Kidney (tissue), 14 donors: ENCODE measurements around the gene PRG2. TPM values are rescaled to one million over a fixed set of nuclear protein-coding genes. Genes with fewer than 3 reads are reported as not detected.

ENCODE experiments used
- DNase-seq, 5 donors: peaks; one replicate each; pipeline ENCODE4 v3.0.0-alpha.2; 2013 to 2020
- FAIRE-seq: peaks from 2 replicates; lab custom pipeline; 2012; peaks lifted over from hg19 to GRCh38; lab: Jason Lieb, UNC
- H3K27ac ChIP-seq, 2 donors: one replicate each; pipeline ENCODE4 v1.7.0; 2013; ENCODE audit warnings: low read depth in 2 of 2, low read length in 2 of 2, inconsistent platforms in 1 of 2
- H3K27me3 ChIP-seq: one replicate; pipeline ENCODE4 v1.7.1; 2013; ENCODE audit warnings: low read length, inconsistent platforms; ENCODE audit not compliant: control insufficient read depth, insufficient read depth
- H3K36me3 ChIP-seq, 3 donors: one replicate each; pipeline versions ENCODE4 v1.7.0 to v1.7.1; 2013; ENCODE audit warnings: low read length in 3 of 3, control low read depth in 1 of 3, inconsistent platforms in 1 of 3; ENCODE audit not compliant: insufficient read depth in 3 of 3, control insufficient read depth in 2 of 3
- H3K4me1 ChIP-seq, 3 donors: one replicate each; pipeline versions ENCODE4 v1.7.0 to v1.7.1; 2013; ENCODE audit warnings: low read length in 3 of 3, inconsistent platforms in 1 of 3, low read depth in 1 of 3; ENCODE audit not compliant: control insufficient read depth in 2 of 3, insufficient read depth in 2 of 3
- H3K4me3 ChIP-seq, 3 donors: one replicate each; pipeline versions ENCODE4 v1.7.0 to v1.8.1; 2013; ENCODE audit warnings: low read length in 3 of 3, control low read depth in 1 of 3, inconsistent platforms in 1 of 3
- H3K9ac ChIP-seq, 3 donors: one replicate each; pipeline versions ENCODE4 v1.7.0 to v1.7.1; 2013; ENCODE audit warnings: low read length in 3 of 3, control low read depth in 1 of 3, inconsistent platforms in 1 of 3
- H3K9me3 ChIP-seq, 3 donors: one replicate each; pipeline versions ENCODE4 v1.7.0 to v1.7.1; 2013; ENCODE audit warnings: low read length in 3 of 3, control low read depth in 1 of 3, inconsistent platforms in 1 of 3; ENCODE audit not compliant: control insufficient read depth in 2 of 3, insufficient read depth in 1 of 3
- intact Hi-C: fragments of 100-400 bp; cut with DNase I; formaldehyde crosslinking; loops from one replicate; pipeline ENCODE4 v1.11.1; 2022
- polyA plus RNA-seq: library from polyadenylated mRNA; stranded (reverse); fragments of 350-450 nt; fragmentation: Illumina TruSeq; extraction: RNeasy Lipid Tissue Mini Kit (QIAGEN cat#74804); gene quantifications from one replicate; pipeline ENCODE4 v1.2.3, GENCODE V29; 2014; ENCODE audit warnings: low read depth, low replicate concordance; ENCODE audit not compliant: insufficient read depth
- total RNA-seq: library from RNA; stranded (reverse); fragmentation: NEBNext Ultra II Directional; extraction: Animal tissue kit (Norgen Biotek cat#: 25700); gene quantifications from one replicate; pipeline ENCODE4 v1.2.1, GENCODE V29; 2021
- TF ChIP-seq, protein P1 (sequence below): IDR thresholded peaks from 3 replicates; pipeline ENCODE4 v1.5.1; 2012; ENCODE audit warnings: mild to moderate bottlenecking, moderate library complexity, borderline replicate concordance; ENCODE audit not compliant: insufficient read depth; ENCODE audit errors: extremely low read depth
- donor health status: control.
- donor health status: control.
- donor health status: control.
- donor health status: control.
- donor health status: control.
- donor health status: DM: yes; HTN: yes; CAD: no.
- donor health status: Normal renal cell carcinoma (clear cell type).

Gene PRG2
- total and polyA plus RNA-seq, 2 donors from 2014 or later: 0.22 TPM; not detected in 1

DNA sequence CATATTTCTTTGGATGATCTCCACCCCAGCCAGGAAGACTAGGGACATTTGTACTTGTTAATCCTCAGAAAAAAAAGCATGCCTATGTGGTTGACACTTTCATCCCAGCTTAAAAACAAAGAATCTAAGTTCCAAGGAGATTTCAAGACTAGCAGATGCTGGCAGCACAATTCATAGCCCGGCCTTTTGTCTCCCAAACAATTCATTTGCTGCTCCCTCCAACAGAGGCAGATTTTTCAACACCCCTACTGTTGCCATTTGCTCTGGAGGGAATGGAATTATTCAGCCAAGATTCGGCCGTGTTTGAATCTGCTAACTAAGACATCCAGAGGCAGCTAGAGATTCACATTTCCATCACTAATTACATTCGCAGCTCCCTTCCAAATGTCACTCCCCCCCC lies 37.0 kb downstream of the PRG2 start:
- Histone ChIP-seq H3K9me3 (no peaks in the 10 kb centered on the region), H3K36me3 (no peaks in the 10 kb centered on the region), H3K27me3 (no peaks in the 10 kb centered on the region), H3K4me3 (no peak overlapping the region), H3K9ac (no peak overlapping the region), H3K27ac (no peak overlapping the region), H3K4me1 (no peaks in the 10 kb centered on the region)
- no peak for DNase-seq
- intact Hi-C loops: no loop called here
- FAIRE-seq: no peak
- TF ChIP-seq, protein P1, sequence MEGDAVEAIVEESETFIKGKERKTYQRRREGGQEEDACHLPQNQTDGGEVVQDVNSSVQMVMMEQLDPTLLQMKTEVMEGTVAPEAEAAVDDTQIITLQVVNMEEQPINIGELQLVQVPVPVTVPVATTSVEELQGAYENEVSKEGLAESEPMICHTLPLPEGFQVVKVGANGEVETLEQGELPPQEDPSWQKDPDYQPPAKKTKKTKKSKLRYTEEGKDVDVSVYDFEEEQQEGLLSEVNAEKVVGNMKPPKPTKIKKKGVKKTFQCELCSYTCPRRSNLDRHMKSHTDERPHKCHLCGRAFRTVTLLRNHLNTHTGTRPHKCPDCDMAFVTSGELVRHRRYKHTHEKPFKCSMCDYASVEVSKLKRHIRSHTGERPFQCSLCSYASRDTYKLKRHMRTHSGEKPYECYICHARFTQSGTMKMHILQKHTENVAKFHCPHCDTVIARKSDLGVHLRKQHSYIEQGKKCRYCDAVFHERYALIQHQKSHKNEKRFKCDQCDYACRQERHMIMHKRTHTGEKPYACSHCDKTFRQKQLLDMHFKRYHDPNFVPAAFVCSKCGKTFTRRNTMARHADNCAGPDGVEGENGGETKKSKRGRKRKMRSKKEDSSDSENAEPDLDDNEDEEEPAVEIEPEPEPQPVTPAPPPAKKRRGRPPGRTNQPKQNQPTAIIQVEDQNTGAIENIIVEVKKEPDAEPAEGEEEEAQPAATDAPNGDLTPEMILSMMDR: no peak

DNA sequence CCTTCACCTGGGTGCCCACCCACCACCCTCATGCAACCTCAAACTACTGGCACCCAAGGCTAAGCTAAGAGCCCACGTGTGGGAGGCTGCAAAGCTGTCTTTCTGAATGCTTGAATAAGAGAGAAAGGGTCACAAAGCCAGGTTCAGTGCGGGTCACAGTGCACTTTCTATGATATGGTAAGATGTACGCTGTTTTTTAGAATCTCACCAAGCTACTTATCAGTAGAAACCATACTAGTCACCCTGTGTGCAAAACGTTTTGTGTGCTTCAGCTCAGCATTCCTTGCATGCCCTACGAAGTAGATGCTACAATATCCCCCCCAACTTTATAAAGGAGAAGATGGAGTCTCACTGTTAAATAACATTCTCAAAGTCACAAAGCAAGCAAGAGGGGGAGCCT lies 37.4 kb downstream of the PRG2 start:
- no peaks in the 10 kb centered on the region for H3K36me3 ChIP-seq
- TF ChIP-seq, protein P1: no peak
- no peaks in the 10 kb centered on the region for H3K9me3 ChIP-seq
- H3K27me3 ChIP-seq: no peaks in the 10 kb centered on the region
- H3K4me3 ChIP-seq: no peak overlapping the region
- FAIRE-seq (no peak), DNase-seq (no peak)
- H3K4me1 ChIP-seq: no peaks in the 10 kb centered on the region
- intact Hi-C loops: no loop called here
- no peak overlapping the region for H3K9ac ChIP-seq
- no peak overlapping the region for H3K27ac ChIP-seq

DNA sequence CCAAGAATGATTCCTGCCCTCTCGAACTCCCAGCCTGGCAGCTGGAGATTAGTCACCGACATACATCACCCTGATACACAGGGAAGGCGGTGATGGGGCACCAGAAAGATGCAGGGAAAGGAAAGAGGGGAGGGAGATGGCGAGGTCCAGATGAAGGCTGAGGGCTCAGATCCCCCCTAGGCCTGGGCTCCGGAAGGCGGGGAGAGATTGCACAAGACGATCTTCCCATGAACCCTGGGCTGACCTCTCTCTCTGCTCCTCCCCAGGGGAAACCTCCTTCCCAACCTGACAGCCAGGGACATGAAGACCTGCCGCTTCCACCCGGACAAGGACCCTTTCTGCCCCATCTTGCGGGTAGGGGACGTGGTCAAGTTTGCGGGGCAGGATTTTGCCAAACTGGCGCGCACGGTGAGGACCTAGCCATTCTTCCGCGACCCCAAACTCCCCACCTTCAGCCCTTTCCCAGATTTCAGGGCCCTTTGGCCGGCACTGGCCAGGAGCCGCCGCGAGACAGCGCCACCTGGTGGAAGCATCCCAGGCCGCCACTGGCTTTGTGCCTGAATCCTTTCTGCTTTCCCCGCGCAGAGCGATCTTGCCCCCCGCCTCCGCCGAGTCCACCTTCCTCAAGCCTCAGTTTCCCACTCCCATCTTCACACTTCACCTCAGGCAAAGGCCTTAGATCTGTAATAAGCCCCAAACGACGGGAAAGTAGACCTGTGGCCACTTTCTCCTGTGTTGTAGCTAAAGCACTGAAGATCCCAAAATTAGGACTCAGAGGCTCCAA lies 40.8 kb downstream of the PRG2 start:
- Histone ChIP-seq H3K27me3 (no peaks in the 10 kb centered on the region), H3K9me3 (no peaks in the 10 kb centered on the region), H3K4me1 (no peaks in the 10 kb centered on the region), H3K36me3 (no peaks in the 10 kb centered on the region), H3K4me3 (no peak overlapping the region), H3K9ac (no peak overlapping the region), H3K27ac (no peak overlapping the region)
- TF ChIP-seq, protein P1: peak; percentile 80
- peak; percentile 64 to 82 (median 71) for DNase-seq
- intact Hi-C loops: no loop called here
- FAIRE-seq: no peak
